Bone marrow (tissue), 2 donors: ENCODE measurements around the gene LLPH.

Experiments
- DNase-seq, 2 donors: peaks; one replicate each; lab custom pipeline; 2025; lab: John Stamatoyannopoulos, UW

The LLPH gene

GRCh38 chr12:66142826-66143225 lies 12.3 kb upstream of the LLPH start:
- no peak for DNase-seq

- no peak for DNase-seq
Observed at GRCh38 chr12:66141299-66141698, 10.7 kb upstream of the LLPH start.

GRCh38 chr12:66140731-66141130 lies 10.2 kb upstream of the LLPH start:
- DNase-seq = no peak

- DNase-seq = no peak
Observed at GRCh38 chr12:66139328-66139727, 8.8 kb upstream of the LLPH start.

GRCh38 chr12:66137937-66138336 lies 7.4 kb upstream of the LLPH start:
- DNase-seq = no peak

GRCh38 chr12:66132408-66132807 lies 1.9 kb upstream of the LLPH start:
- no peak for DNase-seq

- DNase-seq = no peak
Observed at GRCh38 chr12:66131067-66131688, 628 bp upstream of the LLPH start.

- DNase-seq = no peak
Observed at GRCh38 chr12:66129934-66130266, 650 bp downstream of the LLPH start.

- DNase-seq = no peak
Observed at GRCh38 chr12:66127650-66128049, 2.9 kb downstream of the LLPH start.

- no peak for DNase-seq
Observed at GRCh38 chr12:66120477-66120876, 10.1 kb downstream of the LLPH start.

- DNase-seq = no peak
Observed at GRCh38 chr12:66119870-66120241, 10.7 kb downstream of the LLPH start.

- no peak for DNase-seq
Observed at GRCh38 chr12:66119229-66119869, 11.2 kb downstream of the LLPH start.

GRCh38 chr12:66118240-66118891 lies 12.2 kb downstream of the LLPH start:
- DNase-seq = no peak

GRCh38 chr12:66117242-66117641 lies 13.3 kb downstream of the LLPH start:
- DNase-seq = no peak

GRCh38 chr12:66115071-66115600 lies 15.4 kb downstream of the LLPH start:
- DNase-seq = no peak

GRCh38 chr12:66113471-66113870 lies 17.1 kb downstream of the LLPH start:
- DNase-seq = no peak

- no peak for DNase-seq
Observed at GRCh38 chr12:66111605-66112004, 18.9 kb downstream of the LLPH start.

GRCh38 chr12:66109056-66109455 lies 21.5 kb downstream of the LLPH start:
- no peak for DNase-seq

GRCh38 chr12:66108386-66108785 lies 22.2 kb downstream of the LLPH start:
- no peak for DNase-seq

- DNase-seq = peak; percentile 8 to 81
Observed at GRCh38 chr12:66107451-66107915, 23.1 kb downstream of the LLPH start.

GRCh38 chr12:66103016-66103913 lies 27.3 kb downstream of the LLPH start:
- DNase-seq = no peak

- DNase-seq = peak in 1 of 2 donors; percentile 2
Observed at GRCh38 chr12:66092559-66093269, 37.8 kb downstream of the LLPH start.
